GM21381 (cell line): ENCODE results near the gene TTC28.

Source experiments
- ATAC-seq: cut with Tn5 transposase; IDR thresholded peaks from one replicate; pipeline ENCODE4 v1.9.1; 2021; ENCODE audit warnings: mild to moderate bottlenecking, moderate library complexity; ENCODE audit not compliant: unreplicated experiment

The TTC28 gene

GRCh38 chr22:28443526-28443876, 236.1 kb downstream of the TTC28 start:
- ATAC-seq, result no peak

GRCh38 chr22:28442711-28443525, 236.7 kb downstream of the TTC28 start:
- no peak for ATAC-seq

GRCh38 chr22:28442264-28442710, 237.4 kb downstream of the TTC28 start:
- no peak for ATAC-seq

- ATAC-seq, result no peak
Measured at GRCh38 chr22:28441720-28442263, 237.8 kb downstream of the TTC28 start.

GRCh38 chr22:28440592-28441390, 238.8 kb downstream of the TTC28 start:
- no peak for ATAC-seq

GRCh38 chr22:28438183-28438768, 241.4 kb downstream of the TTC28 start:
- ATAC-seq, result no peak

GRCh38 chr22:28435982-28436381, 243.7 kb downstream of the TTC28 start:
- ATAC-seq, result no peak

GRCh38 chr22:28435140-28435768, 244.4 kb downstream of the TTC28 start:
- no peak for ATAC-seq

GRCh38 chr22:28430466-28431025, 249.1 kb downstream of the TTC28 start:
- no peak for ATAC-seq

- ATAC-seq, result no peak
Measured at GRCh38 chr22:28429711-28430110, 249.9 kb downstream of the TTC28 start.

- ATAC-seq, result no peak
Measured at GRCh38 chr22:28428271-28428670, 251.4 kb downstream of the TTC28 start.

GRCh38 chr22:28426346-28427132, 253.1 kb downstream of the TTC28 start:
- no peak for ATAC-seq

GRCh38 chr22:28425211-28425610, 254.4 kb downstream of the TTC28 start:
- ATAC-seq, result no peak

GRCh38 chr22:28424427-28425080, 255.1 kb downstream of the TTC28 start:
- no peak for ATAC-seq

GRCh38 chr22:28419919-28420318, 259.7 kb downstream of the TTC28 start:
- ATAC-seq, result no peak

GRCh38 chr22:28418008-28418407, 261.6 kb downstream of the TTC28 start:
- ATAC-seq, result no peak

- no peak for ATAC-seq
Measured at GRCh38 chr22:28417431-28417830, 262.2 kb downstream of the TTC28 start.

GRCh38 chr22:28414913-28415312, 264.7 kb downstream of the TTC28 start:
- no peak for ATAC-seq
